M059J (cell line): Measurements from ENCODE around the gene ATP1B2. TPM values are rescaled to one million over a fixed set of nuclear protein-coding genes. Genes with fewer than 3 reads are reported as not detected.

Experiments
- DNase-seq: peaks from one replicate; pipeline ENCODE4 v3.0.0-alpha.2; 2012; ENCODE audit warnings: low read depth
- total RNA-seq: library from RNA; depleted of rRNA; stranded (reverse); fragments of >200 nt; shearing (Covaris generic); gene quantifications from 2 replicates; pipeline ENCODE4 v1.2.3, GENCODE V29; 2014

ATP1B2 gene
- total RNA-seq, 1 experiment from 2014 or later, result 0.10 TPM

GRCh38 chr17:7685533-7686221 lies 35.0 kb downstream of the ATP1B2 start:
- peak; percentile 89 for DNase-seq

GRCh38 chr17:7686222-7687071 lies 35.7 kb downstream of the ATP1B2 start:
- DNase-seq, result peak; percentile 77

GRCh38 chr17:7687072-7687907 lies 36.6 kb downstream of the ATP1B2 start, which contains the start of gene TP53:
TP53 (minus strand) TSS chr17:7687490; CDS start chr17:7676594, 10,896 bp downstream.
- peak; percentile 93 for DNase-seq

- DNase-seq, result peak; percentile 99
These were observed 37.4 kb downstream of the ATP1B2 start, which contains the start of gene WRAP53 for GRCh38 chr17:7687908-7688807. WRAP53 (plus strand) TSS chr17:7688477; CDS start chr17:7688649, 172 bp downstream.

GRCh38 chr17:7688808-7689316 lies 38.1 kb downstream of the ATP1B2 start:
- no peak for DNase-seq

- DNase-seq, result no peak
These were observed 44.9 kb downstream of the ATP1B2 start for GRCh38 chr17:7695586-7695985.

- no peak for DNase-seq
These were observed 47.3 kb downstream of the ATP1B2 start for GRCh38 chr17:7697828-7698588.

GRCh38 chr17:7700510-7700909 lies 49.8 kb downstream of the ATP1B2 start:
- DNase-seq, result no peak

- no peak for DNase-seq
These were observed 51.0 kb downstream of the ATP1B2 start for GRCh38 chr17:7701681-7702080.

- no peak for DNase-seq
These were observed 52.0 kb downstream of the ATP1B2 start for GRCh38 chr17:7702776-7703175.

- peak; percentile 48 for DNase-seq
These were observed 53.1 kb downstream of the ATP1B2 start for GRCh38 chr17:7703584-7704479.

GRCh38 chr17:7704601-7705268 lies 54.0 kb downstream of the ATP1B2 start, which contains the start of gene EFNB3:
EFNB3 (plus strand) TSS chr17:7705202; CDS start chr17:7705599, 397 bp downstream.
- no peak for DNase-seq

- DNase-seq, result no peak
These were observed 54.8 kb downstream of the ATP1B2 start for GRCh38 chr17:7705269-7706255.

GRCh38 chr17:7706631-7707354 lies 56.1 kb downstream of the ATP1B2 start:
- no peak for DNase-seq
